Measurements from ENCODE around the gene CACNA1I.
A peak's percentile ranks its signal among the peaks of the same experiment; 100 is the strongest.

CACNA1I gene

DNA sequence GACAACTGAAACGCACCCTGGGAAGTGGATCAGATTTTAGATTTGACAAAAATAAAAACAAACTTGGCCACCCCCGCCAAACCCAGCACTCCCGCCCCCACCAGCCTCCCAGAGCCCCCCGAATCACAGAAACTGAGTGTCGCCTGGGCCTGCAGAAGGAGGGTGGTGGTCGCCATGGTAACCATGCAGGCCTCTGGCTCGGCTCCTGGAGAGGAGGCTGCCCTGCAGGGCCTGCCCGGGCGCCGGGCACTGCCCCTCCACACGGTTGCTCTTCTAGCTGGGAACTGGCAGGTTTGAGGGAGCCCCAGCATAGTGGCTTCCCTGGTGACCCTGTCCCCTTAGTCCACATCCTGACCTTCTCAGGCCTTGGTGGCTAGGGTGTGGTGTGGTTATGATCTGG is 19.3 kb downstream of the CACNA1I start:
- Mint-ChIP-seq H3K36me3 (no peaks in the 10 kb centered on the region), H3K27ac (no peak overlapping the region), H3K4me3 (no peak overlapping the region), H3K9me3 (no peaks in the 10 kb centered on the region), H3K4me1 (peaks cover 2% of the 10 kb centered on the region), H3K27me3 (peaks cover 40% of the 10 kb centered on the region)
- no peak for DNase-seq
- CTCF ChIA-PET: no interaction called here

DNA sequence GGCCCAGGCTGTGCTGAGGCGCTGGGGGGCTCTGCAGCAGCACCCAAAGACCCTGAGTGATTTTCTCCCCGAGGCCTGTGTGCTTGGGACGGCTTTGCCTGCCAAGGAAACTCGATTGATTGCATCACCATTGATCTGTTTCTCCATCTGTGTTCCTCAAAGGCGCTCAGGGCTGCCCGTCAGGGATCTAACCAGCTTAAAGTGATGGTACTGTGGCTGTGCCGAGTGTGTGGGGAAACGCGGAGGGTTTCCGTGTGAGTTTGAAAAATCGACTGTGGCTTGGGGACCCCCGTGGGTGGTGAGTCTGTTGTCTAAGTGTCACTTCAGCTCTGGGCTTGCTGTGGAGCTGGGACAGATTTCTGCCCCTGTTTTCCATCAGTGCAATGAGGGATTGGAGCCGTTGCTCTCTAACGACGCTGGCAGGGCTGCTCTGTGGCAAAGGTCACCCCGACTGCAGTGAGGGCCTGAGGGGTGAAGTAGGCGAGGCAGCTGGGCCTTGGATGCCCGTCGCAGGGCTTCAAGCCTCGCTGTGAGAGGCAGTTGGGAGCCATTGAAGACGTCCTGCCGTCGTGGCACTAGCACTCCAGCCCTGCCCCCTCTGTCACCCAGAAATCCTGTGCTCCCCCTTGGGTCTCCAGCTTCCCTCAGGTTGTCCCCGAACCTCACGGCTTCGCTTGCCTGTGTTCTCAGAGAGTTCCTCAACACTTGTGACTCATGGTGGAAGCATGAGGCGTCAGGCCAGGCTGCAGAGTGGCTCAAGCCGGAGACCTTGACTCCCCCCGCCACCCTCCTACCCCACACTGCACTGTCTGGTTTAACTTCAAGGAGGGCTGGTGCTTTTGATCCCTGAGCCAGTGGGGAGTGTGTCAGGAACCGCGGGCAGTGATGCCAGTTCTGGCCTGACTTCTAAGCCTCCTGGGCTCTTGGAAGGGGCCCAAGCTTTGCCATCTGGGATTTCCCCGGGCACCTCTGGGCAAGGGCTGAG is 21.8 kb downstream of the CACNA1I start:
- Mint-ChIP-seq H3K4me3 (no peak overlapping the region), H3K4me1 (peaks cover 2% of the 10 kb centered on the region), H3K9me3 (no peaks in the 10 kb centered on the region), H3K27ac (no peak overlapping the region), H3K36me3 (no peaks in the 10 kb centered on the region), H3K27me3 (peaks cover 48% of the 10 kb centered on the region)
- CTCF ChIA-PET: interaction anchor here (0.6 kb wide), 1 partner anchor 37 kb away, joined by 3 read pairs; no protein-coding TSS in a partner anchor
- DNase-seq: no peak

DNA sequence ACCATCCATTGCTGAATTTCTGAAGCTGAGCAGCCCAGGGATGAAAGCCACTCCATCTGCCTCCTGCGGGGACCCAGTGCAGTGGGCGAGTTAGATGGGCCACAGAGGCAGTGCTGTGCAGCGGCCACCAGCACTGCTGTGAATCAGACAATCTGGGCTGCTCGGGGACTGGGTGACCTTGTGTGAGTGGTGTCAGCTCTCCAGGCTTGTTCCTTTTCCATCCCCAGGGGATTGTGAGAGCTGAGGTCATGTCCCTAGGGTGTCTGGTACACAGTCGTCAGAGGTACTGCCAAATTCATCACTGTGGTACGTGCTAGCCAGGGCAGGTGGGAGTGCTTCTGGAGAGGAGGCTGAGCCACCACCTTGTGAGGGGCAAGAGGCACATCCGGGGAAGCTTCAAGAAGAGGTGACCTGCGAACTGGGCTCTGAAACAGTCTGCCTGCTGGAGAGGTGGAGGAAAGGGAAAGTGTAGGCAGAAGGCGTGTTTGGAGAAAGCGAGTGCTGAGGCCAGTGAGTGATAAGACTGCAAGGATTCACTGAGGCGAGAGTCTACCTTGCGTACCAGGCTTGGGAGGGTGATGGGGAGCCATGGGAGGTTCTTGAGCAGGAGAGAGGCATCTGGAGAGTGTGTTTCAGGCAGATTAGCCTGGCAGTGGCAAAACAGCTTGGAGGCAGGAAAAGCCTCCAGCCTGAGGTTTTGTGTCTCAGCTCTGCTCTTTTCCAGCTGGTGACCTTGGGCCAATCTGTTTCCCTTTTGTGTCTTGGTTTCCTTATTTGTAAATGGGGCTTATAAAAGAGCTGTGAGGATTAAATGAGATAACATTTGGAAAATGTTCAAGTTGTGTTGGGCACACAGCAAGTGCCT is 22.7 kb downstream of the CACNA1I start:
- Mint-ChIP-seq H3K4me3 (no peak overlapping the region), H3K27me3 (peaks cover 57% of the 10 kb centered on the region), H3K36me3 (peaks cover under 1% of the 10 kb centered on the region), H3K27ac (no peak overlapping the region), H3K4me1 (peaks cover 10% of the 10 kb centered on the region), H3K9me3 (no peaks in the 10 kb centered on the region)
- DNase-seq: no peak
- CTCF ChIA-PET: interaction anchor here (1.0 to 1.1 kb wide), 2 partner anchors 28 to 966 kb away, joined by 3 read pairs; no protein-coding TSS in a partner anchor

DNA sequence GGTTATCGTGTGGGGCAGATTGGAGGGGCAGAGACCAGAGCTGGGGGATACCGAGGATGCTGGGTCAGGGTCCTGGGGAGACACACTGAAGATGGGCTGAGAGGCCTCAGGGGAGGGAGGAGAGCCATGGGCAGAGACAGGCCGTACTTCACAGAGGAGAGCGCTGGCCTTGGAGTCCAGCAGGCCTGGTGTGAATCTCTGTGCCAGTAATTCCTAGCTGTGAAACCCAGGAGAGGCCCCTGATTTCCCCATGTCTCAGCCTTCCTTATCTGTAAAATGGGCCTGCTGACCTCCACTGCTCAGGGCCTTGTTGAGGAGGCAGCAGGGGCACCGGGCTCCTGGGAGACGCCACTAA is 23.4 kb downstream of the CACNA1I start:
- Mint-ChIP-seq H3K27ac (no peak overlapping the region), H3K27me3 (peaks cover 62% of the 10 kb centered on the region), H3K4me3 (no peak overlapping the region), H3K9me3 (no peaks in the 10 kb centered on the region), H3K36me3 (peaks cover 1% of the 10 kb centered on the region), H3K4me1 (peaks cover 14% of the 10 kb centered on the region)
- CTCF ChIA-PET: interaction anchor here (1.0 to 1.1 kb wide), 2 partner anchors 29 to 965 kb away, joined by 3 read pairs; no protein-coding TSS in a partner anchor
- no peak for DNase-seq

DNA sequence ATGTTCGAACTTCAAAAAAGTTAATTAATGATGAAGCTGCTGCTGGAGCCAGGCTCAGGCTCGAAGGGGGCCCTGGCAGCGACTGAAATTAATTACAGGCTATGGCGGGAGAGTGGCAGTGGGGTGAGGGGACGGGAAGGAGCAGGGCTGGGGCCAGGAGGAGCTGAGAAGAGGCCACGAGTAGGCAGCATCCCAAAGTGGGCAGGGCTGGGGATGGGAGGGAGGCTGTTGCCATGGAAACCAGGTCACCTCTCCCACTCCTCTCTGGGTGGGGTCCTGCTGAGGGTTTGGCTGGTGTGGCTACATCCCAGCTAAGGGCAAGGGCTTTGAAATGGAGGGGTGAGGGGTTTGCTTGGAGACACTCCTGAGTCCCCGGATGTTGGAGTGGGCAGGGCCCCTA is 23.9 kb downstream of the CACNA1I start:
- no peak overlapping the region for H3K4me3 Mint-ChIP-seq
- no peak overlapping the region for H3K27ac Mint-ChIP-seq
- peaks cover 14% of the 10 kb centered on the region for H3K4me1 Mint-ChIP-seq
- no peaks in the 10 kb centered on the region for H3K9me3 Mint-ChIP-seq
- peaks cover 62% of the 10 kb centered on the region for H3K27me3 Mint-ChIP-seq
- DNase-seq: no peak
- CTCF ChIA-PET: interaction anchor here (1.1 kb wide), 1 partner anchor 29 kb away, joined by 3 read pairs; no protein-coding TSS in a partner anchor
- H3K36me3 Mint-ChIP-seq: peaks cover 1% of the 10 kb centered on the region

DNA sequence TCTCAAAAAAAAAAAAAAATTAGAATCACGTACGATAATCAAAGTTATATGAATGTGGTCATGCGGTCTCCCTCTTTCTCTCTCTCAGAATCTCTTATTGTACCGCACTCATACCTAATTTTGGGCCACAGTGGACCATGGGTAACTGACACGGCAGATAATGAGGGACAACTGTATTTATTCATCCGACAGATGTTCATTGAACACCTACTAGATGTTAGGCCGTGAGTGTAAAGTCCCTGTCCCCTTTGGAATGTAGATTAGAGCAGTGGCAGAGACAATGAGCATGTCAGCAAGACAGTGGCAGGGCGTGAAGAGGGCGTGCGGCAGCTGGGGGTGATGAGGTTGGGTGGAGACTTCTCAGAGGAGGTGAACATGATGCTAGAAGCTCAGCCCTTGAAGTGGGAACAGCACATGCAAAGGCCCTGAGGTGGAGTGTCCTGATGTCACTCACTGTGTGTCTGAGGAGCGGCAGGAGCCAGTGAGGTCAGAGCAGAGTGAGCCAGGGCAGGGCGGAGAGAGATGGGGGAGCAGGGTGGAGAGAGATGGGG is 25.1 kb downstream of the CACNA1I start:
- no peaks in the 10 kb centered on the region for H3K9me3 Mint-ChIP-seq
- no peak overlapping the region for H3K4me3 Mint-ChIP-seq
- peaks cover 1% of the 10 kb centered on the region for H3K36me3 Mint-ChIP-seq
- peaks cover 13% of the 10 kb centered on the region for H3K4me1 Mint-ChIP-seq
- no peak overlapping the region for H3K27ac Mint-ChIP-seq
- H3K27me3 Mint-ChIP-seq: peaks cover 62% of the 10 kb centered on the region
- DNase-seq: no peak
- CTCF ChIA-PET: no interaction called here

DNA sequence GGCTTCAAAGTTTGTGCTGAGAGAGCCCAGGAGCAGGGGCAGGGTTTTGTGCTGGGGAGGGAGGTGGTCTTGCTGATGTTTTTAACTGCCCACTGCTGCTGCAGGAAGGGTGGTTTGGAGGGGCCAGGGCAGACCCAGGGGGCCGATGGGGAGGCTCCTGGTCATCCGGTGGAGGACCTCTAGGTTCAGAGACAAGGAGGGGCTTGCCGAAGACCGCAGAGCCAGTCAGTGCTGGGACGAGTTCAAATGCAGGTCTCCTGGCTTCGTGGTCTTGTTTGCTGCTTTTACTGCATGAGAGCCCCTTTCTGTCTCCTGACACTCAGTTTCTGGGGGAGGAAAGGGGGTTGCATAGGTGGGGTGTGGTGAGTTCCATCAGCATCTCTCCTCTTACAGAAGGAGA is 26.0 kb downstream of the CACNA1I start:
- Mint-ChIP-seq H3K27ac (no peak overlapping the region), H3K36me3 (peaks cover 5% of the 10 kb centered on the region), H3K9me3 (peaks cover 5% of the 10 kb centered on the region), H3K27me3 (peaks cover 57% of the 10 kb centered on the region), H3K4me3 (no peak overlapping the region), H3K4me1 (peaks cover 22% of the 10 kb centered on the region)
- CTCF ChIA-PET: no interaction called here
- DNase-seq: no peak

DNA sequence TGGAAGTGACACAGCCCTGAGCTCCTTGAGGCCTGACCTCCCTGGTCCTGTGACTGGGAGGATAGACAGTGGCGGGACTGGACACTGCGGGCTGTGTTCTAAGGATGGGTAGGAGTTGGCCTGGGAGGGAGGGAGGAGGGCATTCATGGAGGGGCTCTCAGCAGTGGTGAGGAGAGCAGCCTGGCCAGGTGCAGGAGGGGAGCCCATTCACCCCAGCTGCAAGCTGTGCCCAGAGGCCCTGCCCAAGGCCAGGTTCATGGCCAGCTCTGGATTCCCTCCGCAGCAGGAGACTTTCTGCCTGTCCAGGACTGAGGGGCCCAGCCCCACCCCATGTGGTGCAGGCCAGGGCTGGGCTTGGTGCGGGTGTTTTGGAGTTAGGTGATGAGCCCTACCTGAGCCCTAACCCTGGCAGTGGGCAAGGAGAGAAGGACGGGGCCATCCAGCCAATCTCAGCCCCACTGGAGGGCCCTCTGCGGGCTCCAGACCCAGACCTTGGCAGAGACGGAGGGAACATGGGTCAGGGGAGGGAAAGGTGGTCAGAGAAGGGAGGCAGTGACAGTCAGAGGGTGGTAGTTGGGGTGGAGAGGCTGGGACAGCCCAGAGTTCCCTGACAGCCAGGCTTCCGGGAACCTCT is 26.8 kb downstream of the CACNA1I start:
- Mint-ChIP-seq H3K36me3 (peaks cover 9% of the 10 kb centered on the region), H3K4me1 (peaks cover 27% of the 10 kb centered on the region), H3K27me3 (peaks cover 53% of the 10 kb centered on the region), H3K27ac (no peak overlapping the region), H3K4me3 (no peak overlapping the region), H3K9me3 (peaks cover 9% of the 10 kb centered on the region)
- DNase-seq: no peak
- CTCF ChIA-PET: no interaction called here

DNA sequence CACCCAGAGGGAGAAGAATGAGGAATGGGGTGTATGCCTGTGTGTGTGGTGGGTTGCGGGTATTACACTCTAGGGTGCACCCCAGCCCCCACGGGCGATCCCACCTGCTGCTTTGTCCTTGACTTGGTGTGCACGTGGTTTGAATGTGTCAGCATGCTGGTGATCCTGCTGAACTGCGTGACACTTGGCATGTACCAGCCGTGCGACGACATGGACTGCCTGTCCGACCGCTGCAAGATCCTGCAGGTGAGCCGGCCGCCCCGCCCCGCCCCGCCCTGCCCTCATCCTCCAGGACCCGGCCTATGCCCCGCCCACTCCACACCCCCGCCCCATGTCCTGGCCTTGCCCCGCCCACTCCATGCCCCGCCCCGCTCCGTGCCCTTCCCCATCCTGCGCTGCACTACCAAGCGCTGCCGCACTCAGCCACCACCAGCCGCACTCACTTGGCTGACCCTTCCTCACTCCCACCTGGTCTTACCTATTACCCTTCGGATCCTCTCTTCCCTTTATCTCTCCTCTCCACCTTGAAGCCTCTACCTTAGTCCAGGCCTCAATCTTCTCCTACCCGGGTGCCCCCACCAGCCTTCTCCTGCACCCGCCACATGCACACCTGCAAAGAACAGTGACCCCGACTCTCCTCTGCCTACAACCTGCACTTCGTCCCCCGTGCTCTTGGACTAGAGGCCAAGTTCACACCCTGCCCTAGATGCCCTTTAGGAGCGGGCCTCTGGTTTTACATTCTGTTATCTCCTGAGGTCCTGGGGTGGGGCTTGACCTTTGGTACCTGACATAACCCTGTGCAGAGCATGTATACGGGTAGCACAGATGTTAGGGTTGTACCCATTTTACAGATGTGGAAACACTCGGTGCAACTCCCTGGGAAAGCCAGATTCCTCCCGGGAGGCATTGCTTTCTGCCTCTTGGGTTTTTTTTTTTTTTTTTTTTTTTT is 27.7 kb downstream of the CACNA1I start:
- Mint-ChIP-seq H3K36me3 (peaks cover 15% of the 10 kb centered on the region), H3K4me1 (peaks cover 37% of the 10 kb centered on the region), H3K4me3 (peak overlapping the region; percentile 18), H3K9me3 (peaks cover 14% of the 10 kb centered on the region), H3K27ac (no peak overlapping the region), H3K27me3 (peaks cover 43% of the 10 kb centered on the region)
- CTCF ChIA-PET: no interaction called here
- DNase-seq: peak; percentile 84

DNA sequence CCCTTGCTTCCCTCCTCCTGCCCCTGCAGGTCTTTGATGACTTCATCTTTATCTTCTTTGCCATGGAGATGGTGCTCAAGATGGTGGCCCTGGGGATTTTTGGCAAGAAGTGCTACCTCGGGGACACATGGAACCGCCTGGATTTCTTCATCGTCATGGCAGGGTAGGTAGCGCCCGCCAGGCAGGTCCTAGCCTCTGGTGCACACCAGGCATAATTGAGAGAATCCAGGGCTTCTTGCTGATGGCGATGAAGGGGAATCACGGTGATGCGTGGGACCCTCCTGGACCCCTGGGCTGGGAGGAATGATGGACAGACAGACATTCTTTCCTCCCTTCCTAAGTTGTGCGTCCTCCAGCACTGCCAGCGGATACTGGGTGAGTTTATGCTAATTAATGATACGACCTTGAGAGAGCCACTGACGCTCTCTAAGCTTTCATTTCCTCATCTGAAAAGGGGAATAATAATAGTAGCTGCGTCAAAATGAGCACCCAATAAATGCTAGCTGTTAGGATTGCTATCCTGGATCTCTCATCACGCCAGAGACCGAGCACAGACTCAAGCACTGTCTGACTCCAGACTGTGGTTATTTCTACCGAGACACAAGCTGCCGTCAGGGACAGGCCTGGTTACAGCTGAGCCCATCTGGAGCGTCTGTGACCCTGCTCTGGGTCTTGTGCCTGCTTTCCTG is 30.1 kb downstream of the CACNA1I start:
- Mint-ChIP-seq H3K36me3 (peaks cover 23% of the 10 kb centered on the region), H3K4me1 (peaks cover 46% of the 10 kb centered on the region), H3K9me3 (peaks cover 24% of the 10 kb centered on the region), H3K27me3 (peaks cover 48% of the 10 kb centered on the region), H3K27ac (peak overlapping the region; percentile 49), H3K4me3 (no peak overlapping the region)
- CTCF ChIA-PET: no interaction called here
- DNase-seq: no peak

DNA sequence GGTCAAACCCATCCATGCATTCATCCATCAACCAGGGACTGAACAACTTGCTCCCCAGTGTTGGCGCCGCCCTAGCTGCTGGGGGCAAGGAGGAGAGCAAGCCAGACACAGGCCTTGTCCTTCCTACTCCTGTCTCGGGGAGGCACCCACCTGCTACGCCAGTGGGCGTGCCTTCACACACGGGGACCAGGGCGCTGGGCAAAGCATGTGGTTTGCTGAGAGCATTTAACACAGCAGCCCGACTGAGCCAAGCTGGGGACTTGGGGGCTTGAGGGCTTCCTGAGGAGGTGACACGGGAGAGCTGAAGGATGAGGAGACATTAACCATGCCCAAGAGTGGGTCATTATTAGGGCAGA is 30.6 kb downstream of the CACNA1I start:
- Mint-ChIP-seq H3K4me1 (peaks cover 46% of the 10 kb centered on the region), H3K4me3 (no peak overlapping the region)
- CTCF ChIA-PET: no interaction called here

DNA sequence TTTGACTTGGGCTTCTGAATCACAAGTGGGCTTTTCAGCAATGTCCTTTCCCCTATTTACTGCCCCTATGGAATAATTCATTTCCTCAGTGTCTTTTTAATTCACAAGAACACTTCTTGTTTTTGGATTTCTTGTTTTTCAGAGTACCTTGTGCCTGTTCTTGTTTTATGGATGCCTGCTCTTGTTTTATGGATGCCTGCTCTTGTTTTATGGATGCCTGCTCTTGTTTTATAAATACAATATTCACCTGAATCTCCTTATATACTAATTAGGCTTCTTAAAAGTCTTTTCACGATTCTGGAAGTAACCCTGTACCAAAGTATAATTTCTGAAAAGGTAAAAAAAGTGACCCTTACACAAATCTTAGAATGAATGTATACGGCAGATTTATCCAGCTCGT is 32.8 kb downstream of the CACNA1I start:
- H3K4me3 Mint-ChIP-seq: no peak overlapping the region

More for the DNA sequence above, 30.6 kb downstream of the CACNA1I start:
- Mint-ChIP-seq H3K36me3 (peaks cover 23% of the 10 kb centered on the region), H3K27me3 (peaks cover 48% of the 10 kb centered on the region), H3K27ac (peak overlapping the region; percentile 87), H3K9me3 (peaks cover 24% of the 10 kb centered on the region)
- DNase-seq: no peak

More for the DNA sequence above, 32.8 kb downstream of the CACNA1I start:
- DNase-seq: no peak
- CTCF ChIA-PET: no interaction called here
- Mint-ChIP-seq H3K9me3 (peaks cover 24% of the 10 kb centered on the region), H3K27ac (peak overlapping the region; percentile 39), H3K36me3 (peaks cover 22% of the 10 kb centered on the region), H3K27me3 (peaks cover 43% of the 10 kb centered on the region), H3K4me1 (peaks cover 37% of the 10 kb centered on the region)

Data from activated naive CD4-positive, alpha-beta T cell treated with anti-CD3 and anti-CD28 coated beads, Interleukin-2, amount 10 ng/mL, durations not matched to agents 7 days and 5 days (primary cell).